ENCODE results near the gene SCAMP4. TPM values are rescaled to one million over a fixed set of nuclear protein-coding genes. Genes with fewer than 3 reads are reported as not detected.
A peak's percentile ranks its signal among the peaks of the same experiment; 100 is the strongest.

The SCAMP4 gene
- total and polyA plus RNA-seq, 2 of the 13 experiments (the other 11 are each of a cell fraction or from before 2014, with no cell fraction given) = 10.7 to 13.7 TPM

DNA sequence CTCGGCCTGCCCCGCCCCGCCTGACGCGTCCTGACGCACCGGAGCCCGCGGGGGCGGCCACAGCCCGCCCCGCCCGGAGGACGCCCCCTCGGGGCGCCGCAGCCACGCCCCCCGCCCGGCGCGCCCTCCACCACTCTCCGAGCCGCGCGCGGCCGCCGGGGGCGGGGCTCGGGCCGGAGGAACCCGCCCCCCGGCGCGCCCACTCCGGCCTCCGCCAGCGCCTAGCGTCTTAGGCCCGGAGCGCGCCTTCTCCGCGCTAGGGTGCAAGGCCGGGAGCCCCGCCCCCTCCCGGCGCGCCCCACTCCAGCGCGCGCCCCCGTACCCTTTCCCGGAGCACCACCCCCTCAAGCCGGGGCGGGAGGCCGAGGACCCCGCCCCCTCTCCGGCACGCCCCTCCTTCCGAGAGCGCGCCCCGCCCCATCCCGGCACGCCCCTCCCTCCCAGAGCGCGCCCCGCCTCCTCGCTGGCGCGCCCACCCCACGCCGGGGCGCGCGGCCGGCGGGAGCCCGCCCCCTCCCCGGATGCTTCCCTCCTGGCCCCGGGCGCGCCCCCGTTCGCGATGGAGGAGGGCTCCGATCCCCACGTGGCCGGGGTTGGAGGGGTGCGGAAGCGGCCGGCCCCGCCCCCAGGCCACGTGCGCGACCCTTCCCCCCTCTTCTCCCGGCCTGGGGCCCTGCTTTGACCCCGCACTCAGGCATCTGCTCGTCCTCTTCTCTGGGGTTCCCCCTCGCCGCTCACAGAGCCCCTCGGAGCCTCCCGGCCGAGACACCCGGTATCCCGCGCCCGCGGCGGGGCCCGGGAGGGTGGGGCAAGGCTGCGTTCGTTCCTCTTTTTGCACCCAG is 41.3 kb upstream of the SCAMP4 start (continued):
- TF ChIP-seq SALL1 (CRISPR knock-in tag; IDR thresholded peaks at IDR 0.05) = peak; percentile 72
- TF ChIP-seq GLI4 (CRISPR knock-in tag; IDR thresholded peaks at IDR 0.05; ENCODE audit: borderline replicate concordance) = no peak
- TF ChIP-seq HNRNPH1 (optimal IDR thresholded peaks at IDR 0.05; ENCODE audit: low read depth, low read length) = no peak
- TF ChIP-seq ZZZ3 (CRISPR knock-in tag; IDR thresholded peaks at IDR 0.05; ENCODE audit: borderline replicate concordance) = no peak
- TF ChIP-seq, protein P1, sequence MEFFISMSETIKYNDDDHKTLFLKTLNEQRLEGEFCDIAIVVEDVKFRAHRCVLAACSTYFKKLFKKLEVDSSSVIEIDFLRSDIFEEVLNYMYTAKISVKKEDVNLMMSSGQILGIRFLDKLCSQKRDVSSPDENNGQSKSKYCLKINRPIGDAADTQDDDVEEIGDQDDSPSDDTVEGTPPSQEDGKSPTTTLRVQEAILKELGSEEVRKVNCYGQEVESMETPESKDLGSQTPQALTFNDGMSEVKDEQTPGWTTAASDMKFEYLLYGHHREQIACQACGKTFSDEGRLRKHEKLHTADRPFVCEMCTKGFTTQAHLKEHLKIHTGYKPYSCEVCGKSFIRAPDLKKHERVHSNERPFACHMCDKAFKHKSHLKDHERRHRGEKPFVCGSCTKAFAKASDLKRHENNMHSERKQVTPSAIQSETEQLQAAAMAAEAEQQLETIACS (CRISPR knock-in tag; IDR thresholded peaks at IDR 0.05) = peak; percentile 88
- TF ChIP-seq HOXD1 (CRISPR knock-in tag; IDR thresholded peaks at IDR 0.05) = 0 out of 2 replicates have a peak, but pooled peaks have one; percentile 50
- 0 out of 2 replicates have a peak, but pooled peaks have one; percentile 26 for TF ChIP-seq ZFP82 (CRISPR knock-in tag; IDR thresholded peaks at IDR 0.05; ENCODE audit: borderline replicate concordance)
- TF ChIP-seq, protein P2, sequence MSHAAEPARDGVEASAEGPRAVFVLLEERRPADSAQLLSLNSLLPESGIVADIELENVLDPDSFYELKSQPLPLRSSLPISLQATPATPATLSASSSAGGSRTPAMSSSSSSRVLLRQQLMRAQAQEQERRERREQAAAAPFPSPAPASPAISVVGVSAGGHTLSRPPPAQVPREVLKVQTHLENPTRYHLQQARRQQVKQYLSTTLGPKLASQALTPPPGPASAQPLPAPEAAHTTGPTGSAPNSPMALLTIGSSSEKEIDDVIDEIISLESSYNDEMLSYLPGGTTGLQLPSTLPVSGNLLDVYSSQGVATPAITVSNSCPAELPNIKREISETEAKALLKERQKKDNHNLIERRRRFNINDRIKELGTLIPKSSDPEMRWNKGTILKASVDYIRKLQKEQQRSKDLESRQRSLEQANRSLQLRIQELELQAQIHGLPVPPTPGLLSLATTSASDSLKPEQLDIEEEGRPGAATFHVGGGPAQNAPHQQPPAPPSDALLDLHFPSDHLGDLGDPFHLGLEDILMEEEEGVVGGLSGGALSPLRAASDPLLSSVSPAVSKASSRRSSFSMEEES (CRISPR knock-in tag; IDR thresholded peaks at IDR 0.05) = peak; percentile 82
- TF ChIP-seq, protein P3, sequence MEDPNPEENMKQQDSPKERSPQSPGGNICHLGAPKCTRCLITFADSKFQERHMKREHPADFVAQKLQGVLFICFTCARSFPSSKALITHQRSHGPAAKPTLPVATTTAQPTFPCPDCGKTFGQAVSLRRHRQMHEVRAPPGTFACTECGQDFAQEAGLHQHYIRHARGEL (CRISPR knock-in tag; IDR thresholded peaks at IDR 0.05) = peak; percentile 43; the same call in 1 of the 2 replicates
- TF ChIP-seq ZNF570 (CRISPR knock-in tag; IDR thresholded peaks at IDR 0.05; ENCODE audit: borderline replicate concordance) = no peak
- TF ChIP-seq, protein P4, sequence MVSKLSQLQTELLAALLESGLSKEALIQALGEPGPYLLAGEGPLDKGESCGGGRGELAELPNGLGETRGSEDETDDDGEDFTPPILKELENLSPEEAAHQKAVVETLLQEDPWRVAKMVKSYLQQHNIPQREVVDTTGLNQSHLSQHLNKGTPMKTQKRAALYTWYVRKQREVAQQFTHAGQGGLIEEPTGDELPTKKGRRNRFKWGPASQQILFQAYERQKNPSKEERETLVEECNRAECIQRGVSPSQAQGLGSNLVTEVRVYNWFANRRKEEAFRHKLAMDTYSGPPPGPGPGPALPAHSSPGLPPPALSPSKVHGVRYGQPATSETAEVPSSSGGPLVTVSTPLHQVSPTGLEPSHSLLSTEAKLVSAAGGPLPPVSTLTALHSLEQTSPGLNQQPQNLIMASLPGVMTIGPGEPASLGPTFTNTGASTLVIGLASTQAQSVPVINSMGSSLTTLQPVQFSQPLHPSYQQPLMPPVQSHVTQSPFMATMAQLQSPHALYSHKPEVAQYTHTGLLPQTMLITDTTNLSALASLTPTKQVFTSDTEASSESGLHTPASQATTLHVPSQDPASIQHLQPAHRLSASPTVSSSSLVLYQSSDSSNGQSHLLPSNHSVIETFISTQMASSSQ (IDR thresholded peaks at IDR 0.05; ENCODE audit: low read depth) = no peak
- TF ChIP-seq, protein P4 (CRISPR knock-in tag; IDR thresholded peaks at IDR 0.05; ENCODE audit: borderline replicate concordance) = peak; percentile 29; the same call in 1 of the 2 replicates
- 0 out of 2 replicates have a peak, but pooled peaks have one; percentile 3 for TF ChIP-seq NFKB2 (CRISPR knock-in tag; IDR thresholded peaks at IDR 0.05; ENCODE audit: borderline replicate concordance)
- TF ChIP-seq, protein P5, sequence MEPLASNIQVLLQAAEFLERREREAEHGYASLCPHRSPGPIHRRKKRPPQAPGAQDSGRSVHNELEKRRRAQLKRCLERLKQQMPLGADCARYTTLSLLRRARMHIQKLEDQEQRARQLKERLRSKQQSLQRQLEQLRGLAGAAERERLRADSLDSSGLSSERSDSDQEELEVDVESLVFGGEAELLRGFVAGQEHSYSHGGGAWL (CRISPR knock-in tag; IDR thresholded peaks at IDR 0.05) = peak; percentile 55; the same call in 1 of the 2 replicates
- TF ChIP-seq, protein P6, sequence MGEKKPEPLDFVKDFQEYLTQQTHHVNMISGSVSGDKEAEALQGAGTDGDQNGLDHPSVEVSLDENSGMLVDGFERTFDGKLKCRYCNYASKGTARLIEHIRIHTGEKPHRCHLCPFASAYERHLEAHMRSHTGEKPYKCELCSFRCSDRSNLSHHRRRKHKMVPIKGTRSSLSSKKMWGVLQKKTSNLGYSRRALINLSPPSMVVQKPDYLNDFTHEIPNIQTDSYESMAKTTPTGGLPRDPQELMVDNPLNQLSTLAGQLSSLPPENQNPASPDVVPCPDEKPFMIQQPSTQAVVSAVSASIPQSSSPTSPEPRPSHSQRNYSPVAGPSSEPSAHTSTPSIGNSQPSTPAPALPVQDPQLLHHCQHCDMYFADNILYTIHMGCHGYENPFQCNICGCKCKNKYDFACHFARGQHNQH (CRISPR knock-in tag; IDR thresholded peaks at IDR 0.05) = peak; percentile 68
- peak; percentile 86 for TF ChIP-seq BHLHE40 (IDR thresholded peaks at IDR 0.05; ENCODE audit: low read length)
- peak; percentile 93 for TF ChIP-seq SAP130 (CRISPR knock-in tag; IDR thresholded peaks at IDR 0.05; ENCODE audit: low read depth)
- peak; percentile 75; the same call in 1 of the 2 replicates for TF ChIP-seq ZNF816 (CRISPR knock-in tag; IDR thresholded peaks at IDR 0.05; ENCODE audit: borderline replicate concordance)
- no peak; the same call in 1 of the 2 replicates for TF ChIP-seq HCFC1 (IDR thresholded peaks at IDR 0.05; ENCODE audit: low read depth, low read length)

Data from HepG2 (cell line).